Liver (tissue), 3 donors: Measurements from ENCODE around the gene EOGT.

Source experiments
- ATF3 ChIP-seq: IDR thresholded peaks from 2 replicates; pipeline ENCODE4 v1.6.1; 2016; ENCODE audit warnings: antibody characterized with exemption
- CTCF ChIP-seq: fragments of 150-350 bp; IDR thresholded peaks from 2 replicates; pipeline ENCODE4 v1.5.1; 2017; ENCODE audit warnings: improper control_type of control experiment, low read depth, low read length; ENCODE audit not compliant: missing input control
- EGR1 ChIP-seq, 2 donors: IDR thresholded peaks; 2 replicates each; pipeline ENCODE4 v1.6.1; 2016 to 2018; ENCODE audit warnings: antibody characterized with exemption in 2 of 2, low read depth in 2 of 2
- GABPA ChIP-seq, 2 donors: IDR thresholded peaks in 1 of 2; conservative IDR thresholded peaks in 1 of 2; 2 replicates each; pipeline ENCODE4 v1.6.1; 2016; ENCODE audit warnings: antibody characterized with exemption in 2 of 2, mild to moderate bottlenecking in 1 of 2, moderate library complexity in 1 of 2
- HNF4A ChIP-seq, 2 donors: conservative IDR thresholded peaks; 2 replicates each; pipeline ENCODE4 v1.6.1; 2016; ENCODE audit warnings: antibody characterized with exemption in 2 of 2, mild to moderate bottlenecking in 2 of 2
- HNF4G ChIP-seq: IDR thresholded peaks from 2 replicates; pipeline ENCODE4 v1.6.1; 2016; ENCODE audit warnings: antibody characterized with exemption
- JUND ChIP-seq, 2 donors: IDR thresholded peaks; 2 replicates each; pipeline ENCODE4 v1.6.1; 2016; ENCODE audit warnings: antibody characterized with exemption in 2 of 2
- MAX ChIP-seq: IDR thresholded peaks from 2 replicates; pipeline ENCODE4 v1.6.1; 2016; ENCODE audit warnings: antibody characterized with exemption
- REST ChIP-seq: IDR thresholded peaks from 2 replicates; pipeline ENCODE4 v1.6.1; 2016; ENCODE audit warnings: antibody characterized with exemption, mild to moderate bottlenecking
- RXRA ChIP-seq, 2 donors: IDR thresholded peaks; 2 replicates each; pipeline ENCODE4 v1.6.1; 2017 to 2018; ENCODE audit warnings: antibody characterized with exemption in 2 of 2, mild to moderate bottlenecking in 1 of 2
- SP1 ChIP-seq: IDR thresholded peaks from 2 replicates; pipeline ENCODE4 v1.6.1; 2018; ENCODE audit warnings: antibody characterized with exemption, mild to moderate bottlenecking
- TAF1 ChIP-seq: conservative IDR thresholded peaks from 2 replicates; pipeline ENCODE4 v1.6.1; 2016; ENCODE audit warnings: antibody characterized with exemption, mild to moderate bottlenecking
- YY1 ChIP-seq: IDR thresholded peaks from 2 replicates; pipeline ENCODE4 v1.6.1; 2016; ENCODE audit warnings: antibody characterized with exemption, mild to moderate bottlenecking
- ZBTB33 ChIP-seq: IDR thresholded peaks from 2 replicates; pipeline ENCODE4 v1.6.1; 2016; ENCODE audit warnings: antibody characterized with exemption
- donor health status: healthy.
- donor health status: healthy.

GRCh38 chr3:69032142-69032541 is 18.7 kb upstream of the EOGT start:
- TF ChIP-seq CTCF, result no peak
- no peak for TF ChIP-seq GABPA (IDR thresholded peaks at IDR 0.05 in 1 of 2, conservative IDR thresholded peaks at IDR 0.05 in 1 of 2)
- no peak for TF ChIP-seq RXRA (IDR thresholded peaks at IDR 0.05)
- no peak for TF ChIP-seq REST
- TF ChIP-seq MAX, result no peak
- no peak for TF ChIP-seq SP1
- TF ChIP-seq YY1, result no peak
- no peak for TF ChIP-seq TAF1
- no peak for TF ChIP-seq ZBTB33
- no peak for TF ChIP-seq HNF4G
- no peak for TF ChIP-seq EGR1 (IDR thresholded peaks at IDR 0.05; ENCODE audit: low read depth in 2 of 2)
- no peak for TF ChIP-seq HNF4A (conservative IDR thresholded peaks at IDR 0.05)
- TF ChIP-seq JUND (IDR thresholded peaks at IDR 0.05), result no peak
- no peak for TF ChIP-seq ATF3
